IMR-90 (cell line): ENCODE measurements around the gene POLE4. TPM values are rescaled to one million over a fixed set of nuclear protein-coding genes. Genes with fewer than 3 reads are reported as not detected.

Experiments
- ATAC-seq: fragments of 200-7000 bp; cut with Tn5 transposase; 2 replicates; pipeline ENCODE4 v1.9.1; 2020; ENCODE audit warnings: low read depth, mild to moderate bottlenecking, moderate library complexity
- BruUV-seq: library from RNA; stranded (reverse); fragments of 400-500 nt; replicated peaks from 2 replicates; lab custom pipeline; 2021; lab: Mats Ljungman, UMichigan
- CTCF ChIA-PET: fragments of 300-600 bp; formaldehyde crosslinking; extraction: SDS; loops from one replicate; lab custom pipeline; 2021; ENCODE audit warnings: antibody characterized with exemption; lab: Yijun Ruan, JAX
- POLR2A ChIA-PET: fragments of 300-600 bp; sonication (Branson Sonifier 250); formaldehyde crosslinking; loops from one replicate; lab custom pipeline; 2022; ENCODE audit warnings: antibody characterized with exemption; ENCODE audit not compliant: unreplicated experiment; lab: Charles Lee
- DNase-seq: peaks from one replicate; pipeline ENCODE4 v3.0.0; 2013
- H2AFZ ChIP-seq: replicated peaks from 2 replicates; pipeline ENCODE3; 2013; ENCODE audit warnings: low read length, mild to moderate bottlenecking; ENCODE audit not compliant: poor library complexity
- H2AK5ac ChIP-seq: 2 replicates; pipeline ENCODE4 v1.6.1; 2013; ENCODE audit warnings: low read depth, low read length, inconsistent platforms
- H2AK9ac ChIP-seq: replicated peaks from 2 replicates; pipeline ENCODE3; 2013; ENCODE audit warnings: mild to moderate bottlenecking, low read depth, low read length, moderate library complexity; ENCODE audit not compliant: poor library complexity
- H2BK120ac ChIP-seq: 2 replicates; pipeline ENCODE4 v1.6.1; 2013; ENCODE audit warnings: low read depth, low read length, inconsistent platforms
- H2BK15ac ChIP-seq: 3 replicates; pipeline ENCODE4 v1.6.1; 2013; ENCODE audit warnings: low read depth, low read length, inconsistent platforms
- H2BK20ac ChIP-seq: 2 replicates; pipeline ENCODE4 v1.6.1; 2013; ENCODE audit warnings: low read depth, mild to moderate bottlenecking, inconsistent platforms, low read length, moderate library complexity
- H2BK5ac ChIP-seq: 2 replicates; pipeline ENCODE4 v1.6.1; 2013; ENCODE audit warnings: mild to moderate bottlenecking, low read depth, low read length, inconsistent platforms; ENCODE audit not compliant: poor library complexity, severe bottlenecking
- H3K14ac ChIP-seq: replicated peaks from 2 replicates; pipeline ENCODE4 v1.6.1; 2013; ENCODE audit warnings: low read depth, low read length, inconsistent platforms
- H3K18ac ChIP-seq: 2 replicates; pipeline ENCODE4 v1.6.1; 2013; ENCODE audit warnings: low read depth, low read length, control low read depth
- H3K23ac ChIP-seq: 2 replicates; pipeline ENCODE4 v1.6.1; 2013; ENCODE audit warnings: low read depth, low read length, inconsistent platforms
- H3K27ac ChIP-seq: 2 replicates; pipeline ENCODE4 v1.5.1; 2013; ENCODE audit warnings: mild to moderate bottlenecking, control low read depth, low read length; ENCODE audit not compliant: insufficient read depth
- H3K27me3 ChIP-seq: 2 replicates; pipeline ENCODE4 v1.6.1; 2013; ENCODE audit warnings: low read length; ENCODE audit not compliant: control insufficient read depth, insufficient read depth
- H3K36me3 ChIP-seq: 2 replicates; pipeline ENCODE4 v1.6.1; 2013; ENCODE audit warnings: low read length, mixed read lengths; ENCODE audit not compliant: control insufficient read depth, insufficient read depth
- H3K4ac ChIP-seq: 2 replicates; pipeline ENCODE4 v1.6.1; 2013; ENCODE audit warnings: low read depth, low read length, inconsistent platforms
- H3K4me1 ChIP-seq: 2 replicates; pipeline ENCODE4 v1.6.1; 2013; ENCODE audit warnings: low read length, mixed read lengths; ENCODE audit not compliant: control insufficient read depth, insufficient read depth
- H3K4me2 ChIP-seq: 2 replicates; pipeline ENCODE4 v1.6.1; 2013; ENCODE audit warnings: low read depth, mild to moderate bottlenecking, control low read depth, low read length, moderate library complexity
- H3K4me3 ChIP-seq: 2 replicates; pipeline ENCODE4 v1.5.1; 2013; ENCODE audit warnings: low read depth, mild to moderate bottlenecking, control low read depth, low read length, moderate library complexity; ENCODE audit not compliant: insufficient read depth
- H3K56ac ChIP-seq: 2 replicates; pipeline ENCODE4 v1.6.1; 2013; ENCODE audit warnings: low read length, inconsistent platforms; ENCODE audit not compliant: insufficient read depth; ENCODE audit errors: extremely low read depth
- H3K79me1 ChIP-seq, 2 experiments: 2 replicates each; pipeline ENCODE4 v1.6.1; 2013; ENCODE audit warnings: low read length in 2 of 2, inconsistent platforms in 1 of 2, low read depth in 1 of 2
- H3K9ac ChIP-seq: 2 replicates; pipeline ENCODE4 v1.6.1; 2013; ENCODE audit warnings: low read depth, low read length, control low read depth
- H3K9me1 ChIP-seq: 2 replicates; pipeline ENCODE4 v1.6.1; 2013; ENCODE audit warnings: low read length, inconsistent platforms; ENCODE audit not compliant: insufficient read depth
- H3K9me3 ChIP-seq: 2 replicates; pipeline ENCODE4 v1.6.1; 2013; ENCODE audit warnings: low read length; ENCODE audit not compliant: control insufficient read depth, insufficient read depth
- H4K20me1 ChIP-seq: 2 replicates; pipeline ENCODE4 v1.6.1; 2013; ENCODE audit warnings: low read length, inconsistent platforms; ENCODE audit not compliant: insufficient read depth
- H4K5ac ChIP-seq: 2 replicates; pipeline ENCODE4 v1.6.1; 2013; ENCODE audit warnings: mild to moderate bottlenecking, low read depth, low read length, control low read depth
- H4K8ac ChIP-seq, 2 experiments: 2 replicates each; pipeline ENCODE4 v1.6.1; 2013; ENCODE audit warnings: low read depth in 2 of 2, low read length in 2 of 2, control low read depth in 1 of 2, inconsistent platforms in 1 of 2
- H4K91ac ChIP-seq: 2 replicates; pipeline ENCODE4 v1.6.1; 2013; ENCODE audit warnings: low read depth, low read length, inconsistent platforms; ENCODE audit not compliant: insufficient read depth
- CTCF ChIP-seq: conservative IDR thresholded peaks from 2 replicates; pipeline ENCODE4 v1.5.1; 2012; ENCODE audit warnings: mild to moderate bottlenecking, low read depth, low read length, improper control_type of control experiment
- WGBS, 2 experiments: methylation state at CpG; one replicate each; pipeline versions ENCODE4 v1.1.5 to v1.1.7; 2013; ENCODE audit warnings: missing lambda C conversion rate in 2 of 2; ENCODE audit not compliant: insufficient read length in 1 of 2; ENCODE audit errors: extremely low coverage in 2 of 2; 5-methylcytosine and 5-hydroxymethylcytosine counted together
- dilution Hi-C: fragments of 300-500 bp; cut with HindIII; formaldehyde crosslinking; loops from one replicate; pipeline ENCODE4 v1.14.3; 2018; ENCODE audit warnings: low sequenced_read_pairs; ENCODE audit not compliant: unreplicated experiment
- in situ Hi-C: fragments of 300-500 bp; cut with MboI; formaldehyde crosslinking; loops from 3 replicates; pipeline ENCODE4 v1.14.3; 2019; ENCODE audit warnings: low sequenced_read_pairs, inconsistent platforms, mixed read lengths
- intact Hi-C: fragments of 100-400 bp; cut with micrococcal nuclease; formaldehyde crosslinking; loops from 2 replicates; pipeline ENCODE4 v1.10.0; 2022
- polyA plus RNA-seq, 3 experiments: library from polyadenylated mRNA; depleted of rRNA; stranded (reverse); fragments of >200 nt; gene quantifications; 2 replicates each; pipeline ENCODE4 v1.2.3, GENCODE V29; 2012; ENCODE audit warnings: low replicate concordance in 1 of 3
- total RNA-seq: library from RNA; depleted of rRNA; stranded (reverse); fragments of >200 nt; gene quantifications from 2 replicates; pipeline ENCODE4 v1.2.3, GENCODE V29; 2012

The POLE4 gene
- total and polyA plus RNA-seq, 2 of the 4 experiments (the other 2 are of a cell fraction): 9.0 to 23.9 TPM

- Histone ChIP-seq H3K9me3 (no peaks in the 10 kb centered on the region), H2BK15ac (no peak overlapping the region), H3K56ac (no peak overlapping the region), H2AFZ (no peak overlapping the region), H3K79me1 (no peaks in the 10 kb centered on the region), H3K36me3 (no peaks in the 10 kb centered on the region), H2BK120ac (no peak overlapping the region), H3K4ac (no peak overlapping the region), H3K27ac (no peak overlapping the region), H3K4me3 (no peak overlapping the region), H2BK5ac (no peak overlapping the region), H2AK5ac (no peak overlapping the region), H3K4me1 (peaks cover 2% of the 10 kb centered on the region), H3K23ac (no peak overlapping the region), H3K27me3 (no peaks in the 10 kb centered on the region), H3K9ac (no peak overlapping the region), H2BK20ac (no peak overlapping the region), H3K14ac (no peak overlapping the region), H4K8ac (no peak overlapping the region), H3K4me2 (no peak overlapping the region), H3K18ac (no peak overlapping the region), H3K9me1 (peaks cover 3% of the 10 kb centered on the region; the same call in 1 of the 2 replicates), H2AK9ac (no peak overlapping the region), H4K5ac (no peak overlapping the region), H4K20me1 (no peaks in the 10 kb centered on the region), H4K91ac (no peak overlapping the region)
- in situ Hi-C loops: no loop called here
- ChIA-PET POLR2A (no interaction called here), CTCF (no interaction called here)
- intact Hi-C loops: no loop called here
- BruUV-seq: no TSS peak
- WGBS, 2 experiments: no CpG with 5 or more reads among the region's 5 CpGs
- ATAC-seq: no peak
- dilution Hi-C loops: no loop called here
- TF ChIP-seq CTCF: no peak
- no peak for DNase-seq
Measured at GRCh38 chr2:74999468-74999867, 41.0 kb downstream of the POLE4 start.
